PC-3 (cell line): ENCODE results near the gene JARID2. TPM values are rescaled to one million over a fixed set of nuclear protein-coding genes. Genes with fewer than 3 reads are reported as not detected.

Source experiments
- ATAC-seq: fragments of 200-7000 bp; cut with Tn5 transposase; 2 replicates; pipeline ENCODE4 v1.9.1; 2020; ENCODE audit warnings: mild to moderate bottlenecking, moderate library complexity
- BruUV-seq: library from RNA; stranded (reverse); fragments of 400-500 nt; replicated peaks from 2 replicates; lab custom pipeline; 2021; lab: Mats Ljungman, UMichigan
- CTCF ChIA-PET: fragments of 300-600 bp; sonication (Branson Sonifier 250); formaldehyde crosslinking; loops from one replicate; lab custom pipeline; 2022; ENCODE audit warnings: antibody characterized with exemption; lab: Charles Lee
- POLR2A ChIA-PET: fragments of 300-600 bp; sonication (Branson Sonifier 250); formaldehyde crosslinking; loops from one replicate; lab custom pipeline; 2022; ENCODE audit warnings: antibody characterized with exemption; ENCODE audit not compliant: unreplicated experiment; lab: Charles Lee
- DNase-seq: peaks from one replicate; pipeline ENCODE4 v3.0.0-alpha.2; 2015
- H2AFZ ChIP-seq: fragments of 300-600 bp; sonication (generic); 2 replicates; pipeline ENCODE4 v1.6.0; 2016; ENCODE audit warnings: antibody characterized with exemption, low read length
- H3F3A ChIP-seq: fragments of 300-600 bp; sonication (generic); one replicate; pipeline ENCODE4 v1.6.0; 2017; ENCODE audit warnings: antibody characterized with exemption, low read length, control low read depth, mild to moderate bottlenecking; ENCODE audit not compliant: unreplicated experiment
- H3K27ac ChIP-seq: fragments of 300-600 bp; sonication (generic); 2 replicates; pipeline ENCODE4 v1.5.1; 2016; ENCODE audit warnings: mild to moderate bottlenecking, low read length
- H3K27me3 ChIP-seq: fragments of 300-600 bp; sonication (generic); 2 replicates; pipeline ENCODE4 v1.6.1; 2016; ENCODE audit warnings: low read length, mixed read lengths
- H3K36me3 ChIP-seq: fragments of 300-600 bp; sonication (generic); 2 replicates; pipeline ENCODE4 v1.6.1; 2016; ENCODE audit warnings: low read depth, mixed run types, low read length, mixed read lengths
- H3K4me1 ChIP-seq: fragments of 300-600 bp; sonication (generic); 2 replicates; pipeline ENCODE4 v1.5.1; 2016; ENCODE audit warnings: low read length; ENCODE audit not compliant: insufficient read depth
- H3K4me2 ChIP-seq: fragments of 300-600 bp; sonication (generic); 2 replicates; pipeline ENCODE4 v1.6.0; 2016; ENCODE audit warnings: low read length
- H3K4me3 ChIP-seq: fragments of 300-600 bp; sonication (generic); 2 replicates; pipeline ENCODE4 v1.5.1; 2016; ENCODE audit warnings: mild to moderate bottlenecking, low read length, mixed read lengths
- H3K79me2 ChIP-seq: fragments of 300-600 bp; sonication (generic); 2 replicates; pipeline ENCODE4 v1.6.1; 2017; ENCODE audit warnings: low read length, mixed read lengths
- H3K9ac ChIP-seq: fragments of 300-600 bp; sonication (generic); 2 replicates; pipeline ENCODE4 v1.6.0; 2016; ENCODE audit warnings: mild to moderate bottlenecking, low read length
- H3K9me2 ChIP-seq: fragments of 300-600 bp; sonication (generic); replicated peaks from 2 replicates; pipeline ENCODE4 v1.6.1; 2016; ENCODE audit warnings: mixed run types, low read length, mixed read lengths
- H3K9me3 ChIP-seq: fragments of 300-600 bp; sonication (generic); 2 replicates; pipeline ENCODE4 v1.6.1; 2016; ENCODE audit warnings: low read length, mixed read lengths
- H4K20me1 ChIP-seq: fragments of 300-600 bp; sonication (generic); 2 replicates; pipeline ENCODE4 v1.6.1; 2016; ENCODE audit warnings: low read length, mixed read lengths
- CTCF ChIP-seq: fragments of 300-600 bp; sonication (generic); conservative IDR thresholded peaks from 2 replicates; pipeline ENCODE4 v1.5.1; 2017; ENCODE audit warnings: antibody characterized with exemption, low read depth, mild to moderate bottlenecking, low read length
- EZH2 ChIP-seq: fragments of 300-600 bp; sonication (generic); IDR thresholded peaks from one replicate; pipeline ENCODE4 v1.6.1; 2017; ENCODE audit warnings: antibody characterized with exemption, mild to moderate bottlenecking, low read length; ENCODE audit not compliant: unreplicated experiment
- EZH2phosphoT487 ChIP-seq: fragments of 300-600 bp; sonication (generic); IDR thresholded peaks from 2 replicates; pipeline ENCODE4 v1.6.1; 2018; ENCODE audit warnings: mild to moderate bottlenecking, antibody characterized with exemption, low read length, borderline replicate concordance
- intact Hi-C: fragments of 100-400 bp; cut with micrococcal nuclease; formaldehyde crosslinking; loops from 2 replicates; pipeline ENCODE4 v1.9.0; 2023
- total RNA-seq: library from RNA; depleted of rRNA; stranded (reverse); fragments of >200 nt; gene quantifications from 2 replicates; pipeline ENCODE4 v1.2.3, GENCODE V29; 2014

Gene JARID2
- total RNA-seq, 1 experiment from 2014 or later = 11.0 TPM

DNA sequence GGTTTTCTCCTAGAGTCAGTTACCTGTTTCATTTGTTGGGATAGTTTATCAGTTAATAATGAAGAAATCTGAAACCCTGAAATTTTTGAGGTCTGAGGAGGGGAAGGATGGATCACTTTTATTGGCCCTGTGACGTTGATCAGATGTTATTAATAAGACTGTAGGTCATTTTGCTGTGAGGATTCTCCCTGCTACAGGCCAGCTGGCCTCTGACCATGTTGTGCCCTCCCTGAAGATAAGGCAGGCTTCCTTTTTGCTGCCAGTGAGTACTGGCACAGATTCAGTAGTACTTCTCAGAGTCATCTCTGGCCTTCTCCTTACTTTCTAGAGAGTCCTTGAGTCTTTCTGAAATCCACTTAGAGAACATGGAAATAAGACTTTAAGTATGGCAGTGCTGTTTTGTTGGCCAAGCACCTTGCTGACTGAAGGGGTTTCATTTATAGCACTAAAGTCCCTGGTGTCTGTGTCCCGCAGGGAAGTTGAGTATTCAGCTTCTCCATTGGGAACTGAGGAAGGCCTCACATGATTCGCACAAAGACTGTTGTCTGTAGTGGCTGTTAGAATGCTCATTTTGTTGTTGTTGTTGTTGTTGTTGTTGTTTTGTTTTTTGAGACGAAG, 214.3 kb downstream of the JARID2 start:
- Histone ChIP-seq H3K9me3 (no peaks in the 10 kb centered on the region), H3K4me2 (peak overlapping the region; percentile 52), H3F3A (no peaks in the 10 kb centered on the region), H3K4me3 (no peak overlapping the region), H3K36me3 (no peaks in the 10 kb centered on the region), H4K20me1 (no peaks in the 10 kb centered on the region), H3K27ac (peak overlapping the region; percentile 52), H3K9ac (no peak overlapping the region), H2AFZ (no peak overlapping the region), H3K79me2 (peaks cover 8% of the 10 kb centered on the region; the same call in 1 of the 2 replicates), H3K4me1 (peaks cover 53% of the 10 kb centered on the region), H3K9me2 (no peaks in the 10 kb centered on the region), H3K27me3 (no peaks in the 10 kb centered on the region)
- intact Hi-C loops = no loop called here
- TF ChIP-seq EZH2 (no peak), CTCF (no peak), EZH2phosphoT487 (no peak)
- ChIA-PET CTCF (no interaction called here), POLR2A (no interaction called here)
- ATAC-seq (peak; percentile 49), DNase-seq (peak; percentile 68)
- no TSS peak for BruUV-seq

DNA sequence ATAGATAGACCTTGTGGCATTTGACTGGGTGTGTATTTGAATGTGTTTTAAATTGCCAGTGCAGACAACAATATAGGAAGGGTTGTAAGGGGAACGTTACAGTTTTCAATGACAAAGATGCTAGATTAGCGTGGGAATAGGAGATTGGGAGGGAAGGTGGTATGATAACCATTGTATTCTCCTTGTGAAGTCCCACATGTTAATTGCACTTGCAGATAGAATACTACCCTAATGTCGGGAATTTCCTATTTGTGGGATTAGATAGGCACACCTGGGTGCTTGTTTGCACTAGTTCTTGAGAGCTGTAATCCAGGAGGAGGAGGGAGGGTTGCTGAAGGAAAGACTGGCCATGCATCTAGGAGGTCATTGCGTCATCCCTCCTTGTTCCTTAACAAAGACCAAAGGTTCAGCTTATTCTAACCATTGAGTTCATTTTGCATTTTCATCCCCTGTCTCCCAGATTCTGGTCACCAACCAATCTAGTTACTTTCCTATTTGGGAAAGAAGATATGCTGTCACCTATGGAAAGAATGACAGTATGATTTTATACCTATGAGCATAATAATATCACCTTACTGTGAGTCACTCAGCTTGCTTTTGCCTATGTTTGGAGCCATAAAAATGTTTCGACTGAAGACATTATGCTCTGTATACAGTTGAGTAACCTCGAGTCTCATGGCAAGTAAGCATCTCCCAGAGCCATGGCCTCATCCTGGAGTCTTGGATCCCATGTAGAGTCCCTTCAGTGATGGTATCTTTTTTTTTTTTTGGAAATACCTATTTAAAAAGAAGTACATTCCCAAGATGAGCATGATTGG, 215.5 kb downstream of the JARID2 start:
- intact Hi-C loops = no loop called here
- Histone ChIP-seq H3K9ac (no peak overlapping the region), H3K4me1 (peaks cover 46% of the 10 kb centered on the region), H3K36me3 (no peaks in the 10 kb centered on the region), H3K4me2 (no peak overlapping the region), H3K9me3 (no peaks in the 10 kb centered on the region), H3K4me3 (no peak overlapping the region), H2AFZ (no peak overlapping the region), H3K27me3 (no peaks in the 10 kb centered on the region), H4K20me1 (no peaks in the 10 kb centered on the region), H3K9me2 (no peaks in the 10 kb centered on the region), H3F3A (no peaks in the 10 kb centered on the region), H3K27ac (0 out of 2 replicates have a peak overlapping the region, but pooled peaks have one; percentile 21), H3K79me2 (peaks cover 8% of the 10 kb centered on the region; the same call in 1 of the 2 replicates)
- DNase-seq = peak; percentile 52
- ChIA-PET CTCF (no interaction called here), POLR2A (no interaction called here)
- BruUV-seq = no TSS peak
- TF ChIP-seq CTCF = no peak
- no peak for TF ChIP-seq EZH2
- TF ChIP-seq EZH2phosphoT487 = no peak
- 0 out of 2 replicates have a peak, but pooled peaks have one; percentile 21 for ATAC-seq
